Measurements from ENCODE around the gene UCHL1. TPM values are rescaled to one million over a fixed set of nuclear protein-coding genes. Genes with fewer than 3 reads are reported as not detected.

The UCHL1 gene
- total RNA-seq, 4 donors from 2014 or later = 7.0 to 61.1 (median 19.0) TPM

DNA sequence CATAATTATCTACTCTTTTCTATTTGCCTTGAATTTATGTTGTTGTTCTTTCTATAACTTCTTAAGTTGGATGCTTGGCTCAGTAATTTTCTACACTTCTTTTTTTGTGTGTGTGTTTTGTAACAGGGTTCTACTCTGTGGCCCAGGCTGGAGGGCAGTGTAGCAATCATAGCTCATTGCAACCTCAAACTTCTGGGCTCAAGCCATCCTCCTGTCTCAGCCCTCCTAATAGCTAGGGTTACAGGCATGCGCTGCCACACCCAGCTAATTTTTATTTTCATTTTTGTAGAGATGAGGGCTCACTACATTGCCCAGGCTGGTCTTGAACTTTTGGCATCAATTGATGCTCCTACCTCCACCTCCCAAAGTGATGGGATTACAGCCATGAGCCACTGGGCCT lies 20.7 kb upstream of the UCHL1 start:
- no peaks in the 10 kb centered on the region for H3K27me3 ChIP-seq
- no peak overlapping the region for H3K27ac ChIP-seq
- DNase-seq = no peak
- no peaks in the 10 kb centered on the region for H3K36me3 ChIP-seq
- TF ChIP-seq, protein P1, sequence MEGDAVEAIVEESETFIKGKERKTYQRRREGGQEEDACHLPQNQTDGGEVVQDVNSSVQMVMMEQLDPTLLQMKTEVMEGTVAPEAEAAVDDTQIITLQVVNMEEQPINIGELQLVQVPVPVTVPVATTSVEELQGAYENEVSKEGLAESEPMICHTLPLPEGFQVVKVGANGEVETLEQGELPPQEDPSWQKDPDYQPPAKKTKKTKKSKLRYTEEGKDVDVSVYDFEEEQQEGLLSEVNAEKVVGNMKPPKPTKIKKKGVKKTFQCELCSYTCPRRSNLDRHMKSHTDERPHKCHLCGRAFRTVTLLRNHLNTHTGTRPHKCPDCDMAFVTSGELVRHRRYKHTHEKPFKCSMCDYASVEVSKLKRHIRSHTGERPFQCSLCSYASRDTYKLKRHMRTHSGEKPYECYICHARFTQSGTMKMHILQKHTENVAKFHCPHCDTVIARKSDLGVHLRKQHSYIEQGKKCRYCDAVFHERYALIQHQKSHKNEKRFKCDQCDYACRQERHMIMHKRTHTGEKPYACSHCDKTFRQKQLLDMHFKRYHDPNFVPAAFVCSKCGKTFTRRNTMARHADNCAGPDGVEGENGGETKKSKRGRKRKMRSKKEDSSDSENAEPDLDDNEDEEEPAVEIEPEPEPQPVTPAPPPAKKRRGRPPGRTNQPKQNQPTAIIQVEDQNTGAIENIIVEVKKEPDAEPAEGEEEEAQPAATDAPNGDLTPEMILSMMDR (IDR thresholded peaks at IDR 0.05) = no peak
- no peak for TF ChIP-seq POLR2A (IDR thresholded peaks at IDR 0.05)
- no peaks in the 10 kb centered on the region for H3K9me3 ChIP-seq
- H3K4me3 ChIP-seq = no peak overlapping the region
- no peaks in the 10 kb centered on the region for H3K4me1 ChIP-seq

DNA sequence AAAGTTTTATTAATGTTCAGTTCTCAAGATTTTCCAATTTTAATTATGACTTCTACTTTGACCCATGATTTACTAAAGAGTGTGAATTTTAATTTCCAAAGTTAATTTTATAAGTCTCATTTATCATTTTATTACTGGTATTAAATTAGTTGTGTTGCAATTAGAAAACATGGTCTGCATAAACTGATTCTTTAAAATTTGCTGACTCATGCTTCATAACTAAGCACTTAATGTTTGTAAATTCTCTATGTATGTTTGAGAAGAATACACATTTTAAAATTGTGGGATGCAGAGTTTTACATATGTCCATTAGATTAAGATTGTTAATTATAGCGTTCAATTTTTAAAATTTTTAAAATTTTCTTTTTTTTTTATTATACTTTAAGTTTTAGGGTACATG lies 20.2 kb upstream of the UCHL1 start:
- no peaks in the 10 kb centered on the region for H3K4me1 ChIP-seq

DNA sequence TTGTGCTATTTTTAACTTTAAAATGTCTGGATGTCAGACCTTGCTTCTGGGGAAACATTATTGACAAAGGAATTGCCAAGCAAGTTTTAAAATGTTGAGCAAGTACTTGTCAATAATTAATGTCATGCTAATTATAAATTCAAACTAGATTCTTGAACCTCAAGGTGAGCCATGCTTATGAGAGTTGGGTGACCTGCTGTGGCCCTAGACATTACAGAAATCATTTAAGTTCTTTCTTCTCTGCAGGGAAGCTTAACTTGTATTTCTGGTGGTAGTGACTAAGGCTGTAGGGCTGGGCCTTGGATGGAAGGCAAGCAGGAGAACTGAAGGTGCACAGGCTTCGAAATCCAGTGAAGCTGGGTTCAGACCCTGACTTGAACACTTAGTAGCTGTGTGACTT lies 14.8 kb upstream of the UCHL1 start:
- no peak overlapping the region for H3K27ac ChIP-seq
- TF ChIP-seq, protein P1 (IDR thresholded peaks at IDR 0.05) = no peak
- TF ChIP-seq POLR2A (IDR thresholded peaks at IDR 0.05) = no peak
- no peaks in the 10 kb centered on the region for H3K4me1 ChIP-seq
- no peak for DNase-seq
- H3K36me3 ChIP-seq = no peaks in the 10 kb centered on the region
- no peaks in the 10 kb centered on the region for H3K9me3 ChIP-seq
- no peaks in the 10 kb centered on the region for H3K27me3 ChIP-seq
- no peak overlapping the region for H3K4me3 ChIP-seq

More for the DNA sequence above, 20.2 kb upstream of the UCHL1 start:
- TF ChIP-seq, protein P1 (IDR thresholded peaks at IDR 0.05) = no peak
- no peak for TF ChIP-seq POLR2A (IDR thresholded peaks at IDR 0.05)
- no peaks in the 10 kb centered on the region for H3K36me3 ChIP-seq
- DNase-seq = no peak
- no peak overlapping the region for H3K4me3 ChIP-seq
- no peak overlapping the region for H3K27ac ChIP-seq
- H3K27me3 ChIP-seq = no peaks in the 10 kb centered on the region
- H3K9me3 ChIP-seq = no peaks in the 10 kb centered on the region

DNA sequence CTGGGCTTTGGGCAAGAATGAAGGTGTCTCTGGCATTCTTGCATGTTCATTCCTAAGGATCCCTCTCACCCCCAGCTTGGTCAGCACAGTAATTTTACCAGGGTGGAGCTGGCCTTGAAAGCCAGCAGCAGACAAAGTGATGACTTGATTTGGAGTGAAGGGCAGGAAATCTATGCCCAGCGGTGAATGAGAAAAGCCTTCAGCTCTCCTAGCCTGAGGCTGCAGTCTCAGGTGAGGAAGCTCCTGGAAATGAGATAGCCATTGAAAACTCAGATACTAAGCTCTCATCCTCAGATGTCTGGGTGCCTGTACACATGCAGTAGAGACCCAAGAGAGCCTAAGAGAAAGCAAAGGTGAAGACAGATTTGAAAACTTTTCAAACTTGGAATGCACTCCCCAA lies 10.7 kb upstream of the UCHL1 start:
- no peaks in the 10 kb centered on the region for H3K9me3 ChIP-seq
- no peak overlapping the region for H3K27ac ChIP-seq
- DNase-seq = no peak
- H3K4me1 ChIP-seq = no peaks in the 10 kb centered on the region
- TF ChIP-seq, protein P1 (IDR thresholded peaks at IDR 0.05) = no peak
- no peak for TF ChIP-seq POLR2A (IDR thresholded peaks at IDR 0.05)
- no peaks in the 10 kb centered on the region for H3K36me3 ChIP-seq
- H3K4me3 ChIP-seq = no peak overlapping the region
- H3K27me3 ChIP-seq = no peaks in the 10 kb centered on the region

DNA sequence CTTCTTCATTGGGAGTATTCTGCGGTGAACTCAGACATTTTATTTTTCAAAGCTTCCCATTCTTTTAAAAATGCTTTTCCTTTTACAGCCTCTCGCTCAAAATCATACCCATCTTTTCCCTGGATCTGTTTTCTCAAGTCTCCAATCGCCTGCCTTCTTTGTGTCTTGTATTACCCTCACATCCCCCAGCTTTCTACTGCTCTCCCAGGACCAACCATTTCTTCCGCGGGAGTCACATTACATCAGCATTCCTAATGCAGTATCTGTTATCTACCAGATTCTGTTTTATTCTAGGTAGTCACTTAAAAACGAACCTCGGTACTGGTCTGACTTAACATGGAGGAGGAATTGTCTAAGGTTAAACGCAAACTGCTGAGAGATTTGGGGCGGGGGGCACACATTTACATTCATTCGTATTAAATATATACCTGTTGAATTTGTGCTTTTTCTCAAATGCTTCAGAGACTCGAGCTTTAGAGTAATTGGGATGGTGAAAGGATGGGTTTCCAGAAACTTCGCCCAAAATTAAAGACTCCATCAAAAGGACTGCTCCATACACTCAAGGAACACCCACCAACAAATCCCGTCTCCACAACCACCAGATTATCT lies 493 bp upstream of the UCHL1 start:
- H3K36me3 ChIP-seq = no peaks in the 10 kb centered on the region
- no peak overlapping the region for H3K27ac ChIP-seq
- TF ChIP-seq, protein P1 (IDR thresholded peaks at IDR 0.05) = no peak
- no peak for TF ChIP-seq POLR2A (IDR thresholded peaks at IDR 0.05)
- H3K4me1 ChIP-seq = peaks cover 0 to 16% (median 8%) of the 10 kb centered on the region in 4 donors
- no peaks in the 10 kb centered on the region for H3K9me3 ChIP-seq
- peaks cover 0 to 20% of the 10 kb centered on the region in 2 donors for H3K27me3 ChIP-seq
- no peak for DNase-seq
- H3K4me3 ChIP-seq = peak overlapping the region in 2 of 4 donors; percentile 37 to 49

Data from Peyer's patch (tissue), 4 donors.